OCI-LY7 (cell line): ENCODE data around the gene DNMT3A. TPM values are rescaled to one million over a fixed set of nuclear protein-coding genes. Genes with fewer than 3 reads are reported as not detected.

Experiments
- BruUV-seq: library from RNA; stranded (reverse); fragments of 400-500 nt; replicated peaks from 2 replicates; lab custom pipeline; 2021; lab: Mats Ljungman, UMichigan
- CTCF ChIA-PET: fragments of 300-600 bp; sonication (Branson Sonifier 250); formaldehyde crosslinking; loops from one replicate; lab custom pipeline; 2022; ENCODE audit warnings: antibody characterized with exemption; ENCODE audit not compliant: unreplicated experiment; lab: Charles Lee
- POLR2A ChIA-PET: fragments of 300-600 bp; sonication (Branson Sonifier 250); formaldehyde crosslinking; loops from one replicate; lab custom pipeline; 2022; ENCODE audit warnings: antibody characterized with exemption; lab: Charles Lee
- DNase-seq: peaks from one replicate; pipeline ENCODE4 v3.0.0-alpha.2; 2015; ENCODE audit warnings: low spot score
- H2AFZ ChIP-seq: fragments of 200-600 bp; sonication (generic), shearing (Covaris generic); 2 replicates; pipeline ENCODE4 v1.6.1; 2014; ENCODE audit warnings: mild to moderate bottlenecking, antibody characterized with exemption, low read length, moderate library complexity
- H3K27ac ChIP-seq: fragments of 200-600 bp; sonication (generic); 2 replicates; pipeline ENCODE4 v1.5.1; 2014; ENCODE audit warnings: mixed run types, low read depth, mild to moderate bottlenecking, moderate library complexity, low read length, inconsistent platforms; ENCODE audit not compliant: poor library complexity, severe bottlenecking
- H3K36me3 ChIP-seq: fragments of 200-600 bp; sonication (generic); 2 replicates; pipeline ENCODE4 v1.6.1; 2014; ENCODE audit warnings: mild to moderate bottlenecking, antibody characterized with exemption, low read length, moderate library complexity, mixed read lengths; ENCODE audit not compliant: insufficient read depth
- H3K4me1 ChIP-seq: fragments of 200-600 bp; sonication (generic); 2 replicates; pipeline ENCODE4 v1.5.1; 2014; ENCODE audit warnings: mild to moderate bottlenecking, low read length; ENCODE audit not compliant: insufficient read depth, poor library complexity, severe bottlenecking
- H3K4me2 ChIP-seq: fragments of 200-600 bp; sonication (generic); 2 replicates; pipeline ENCODE4 v1.6.1; 2014; ENCODE audit warnings: mild to moderate bottlenecking, low read length
- H3K4me3 ChIP-seq: fragments of 200-600 bp; sonication (generic); 2 replicates; pipeline ENCODE4 v1.5.1; 2014; ENCODE audit warnings: mild to moderate bottlenecking, low read depth, low read length; ENCODE audit not compliant: poor library complexity, severe bottlenecking
- H3K79me2 ChIP-seq: fragments of 200-600 bp; sonication (generic); 2 replicates; pipeline ENCODE4 v1.6.1; 2016; ENCODE audit warnings: low read depth, mild to moderate bottlenecking, low read length, moderate library complexity, mixed read lengths; ENCODE audit not compliant: insufficient read depth
- H3K9me2 ChIP-seq: fragments of 200-600 bp; sonication (generic); 2 replicates; pipeline ENCODE4 v1.6.1; 2016; ENCODE audit warnings: mild to moderate bottlenecking, low read length, mixed read lengths; ENCODE audit not compliant: insufficient read depth
- H3K9me3 ChIP-seq: fragments of 200-600 bp; sonication (generic); 2 replicates; pipeline ENCODE4 v1.6.1; 2014; ENCODE audit warnings: mild to moderate bottlenecking, mixed run types, low read length, mixed read lengths
- H4K20me1 ChIP-seq: fragments of 200-600 bp; sonication (generic); 2 replicates; pipeline ENCODE4 v1.6.1; 2014; ENCODE audit warnings: mild to moderate bottlenecking, antibody characterized with exemption, low read length, moderate library complexity, mixed read lengths; ENCODE audit not compliant: insufficient read depth
- EZH2phosphoT487 ChIP-seq: fragments of 200-600 bp; sonication (generic); IDR thresholded peaks from 2 replicates; pipeline ENCODE4 v1.6.1; 2018; ENCODE audit warnings: low read depth, borderline replicate concordance, mild to moderate bottlenecking, mixed run types, antibody characterized with exemption, low read length, moderate library complexity, mixed read lengths
- intact Hi-C: fragments of 100-400 bp; cut with micrococcal nuclease; formaldehyde crosslinking; loops from one replicate; pipeline ENCODE4 v1.10.0; 2022; ENCODE audit not compliant: unreplicated experiment
- total RNA-seq, 2 experiments: library from RNA; depleted of rRNA in 1 of 2; stranded (reverse); fragments of >200 nt in 1 of 2; shearing (Covaris generic) in 1 of 2; gene quantifications; 2 replicates each; pipeline ENCODE4 v1.2.3, GENCODE V29; 2014 to 2022
- TF ChIP-seq, protein P1 (sequence below): fragments of 200-600 bp; sonication (generic); conservative IDR thresholded peaks from 2 replicates; pipeline ENCODE4 v1.5.1; 2014; ENCODE audit warnings: mild to moderate bottlenecking, antibody characterized with exemption, low read length, moderate library complexity, mixed read lengths

Gene DNMT3A
- total RNA-seq, 2 experiments from 2014 or later, result 2.8 to 7.3 TPM

DNA sequence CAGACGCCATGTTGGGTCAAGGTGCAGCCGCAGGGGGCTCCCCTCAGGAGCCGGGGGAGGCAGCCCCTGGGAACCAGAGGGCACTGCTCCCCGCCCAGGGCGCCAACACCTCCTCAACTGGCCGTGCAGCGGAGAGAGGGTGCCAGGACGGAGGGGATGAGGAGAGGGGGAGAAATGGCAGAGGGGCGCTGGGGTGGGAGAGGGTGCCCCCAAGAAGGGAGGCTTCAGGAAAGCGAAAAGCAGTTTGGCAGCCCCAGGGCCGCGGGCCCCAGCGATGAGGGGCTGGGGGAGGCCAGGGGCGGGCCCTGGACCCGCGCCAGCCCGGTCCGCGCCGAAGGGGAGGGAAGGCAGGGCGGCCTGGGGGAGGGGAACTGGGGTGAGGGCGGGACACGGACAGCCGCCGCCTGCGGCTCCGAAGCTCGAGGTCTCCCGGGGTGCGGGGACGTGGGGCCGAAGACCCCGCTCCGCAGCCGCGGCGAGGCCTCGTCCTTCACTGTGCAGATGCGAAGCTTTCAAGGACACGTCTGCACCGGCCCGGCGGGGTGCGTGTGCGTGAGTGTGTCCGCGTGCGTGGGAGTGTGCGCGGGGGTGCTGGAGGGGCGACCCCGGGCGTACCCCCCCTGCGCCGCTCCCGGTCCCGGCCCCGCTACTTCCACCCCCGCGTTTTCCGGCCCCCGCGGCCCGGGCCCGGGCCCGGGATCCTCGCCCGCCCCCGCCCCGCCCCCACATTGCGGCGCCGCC lies 1.4 kb downstream of the DNMT3A start:
- DNase-seq, result no peak
- Histone ChIP-seq H3K4me2 (peak overlapping the region; percentile 39; the same call in 1 of the 2 replicates), H2AFZ (no peak overlapping the region), H3K27ac (no peak overlapping the region), H3K79me2 (no peaks in the 10 kb centered on the region), H3K9me2 (no peaks in the 10 kb centered on the region), H3K4me3 (peak overlapping the region; percentile 61), H3K4me1 (peaks cover 6% of the 10 kb centered on the region), H3K36me3 (no peaks in the 10 kb centered on the region), H3K9me3 (no peaks in the 10 kb centered on the region), H4K20me1 (no peaks in the 10 kb centered on the region)
- CTCF ChIA-PET, result no interaction called here
- POLR2A ChIA-PET, result no interaction called here
- intact Hi-C loops, result no loop called here
- TF ChIP-seq EZH2phosphoT487, result no peak
- TF ChIP-seq, protein P1, sequence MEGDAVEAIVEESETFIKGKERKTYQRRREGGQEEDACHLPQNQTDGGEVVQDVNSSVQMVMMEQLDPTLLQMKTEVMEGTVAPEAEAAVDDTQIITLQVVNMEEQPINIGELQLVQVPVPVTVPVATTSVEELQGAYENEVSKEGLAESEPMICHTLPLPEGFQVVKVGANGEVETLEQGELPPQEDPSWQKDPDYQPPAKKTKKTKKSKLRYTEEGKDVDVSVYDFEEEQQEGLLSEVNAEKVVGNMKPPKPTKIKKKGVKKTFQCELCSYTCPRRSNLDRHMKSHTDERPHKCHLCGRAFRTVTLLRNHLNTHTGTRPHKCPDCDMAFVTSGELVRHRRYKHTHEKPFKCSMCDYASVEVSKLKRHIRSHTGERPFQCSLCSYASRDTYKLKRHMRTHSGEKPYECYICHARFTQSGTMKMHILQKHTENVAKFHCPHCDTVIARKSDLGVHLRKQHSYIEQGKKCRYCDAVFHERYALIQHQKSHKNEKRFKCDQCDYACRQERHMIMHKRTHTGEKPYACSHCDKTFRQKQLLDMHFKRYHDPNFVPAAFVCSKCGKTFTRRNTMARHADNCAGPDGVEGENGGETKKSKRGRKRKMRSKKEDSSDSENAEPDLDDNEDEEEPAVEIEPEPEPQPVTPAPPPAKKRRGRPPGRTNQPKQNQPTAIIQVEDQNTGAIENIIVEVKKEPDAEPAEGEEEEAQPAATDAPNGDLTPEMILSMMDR, result no peak
- no TSS peak for BruUV-seq

DNA sequence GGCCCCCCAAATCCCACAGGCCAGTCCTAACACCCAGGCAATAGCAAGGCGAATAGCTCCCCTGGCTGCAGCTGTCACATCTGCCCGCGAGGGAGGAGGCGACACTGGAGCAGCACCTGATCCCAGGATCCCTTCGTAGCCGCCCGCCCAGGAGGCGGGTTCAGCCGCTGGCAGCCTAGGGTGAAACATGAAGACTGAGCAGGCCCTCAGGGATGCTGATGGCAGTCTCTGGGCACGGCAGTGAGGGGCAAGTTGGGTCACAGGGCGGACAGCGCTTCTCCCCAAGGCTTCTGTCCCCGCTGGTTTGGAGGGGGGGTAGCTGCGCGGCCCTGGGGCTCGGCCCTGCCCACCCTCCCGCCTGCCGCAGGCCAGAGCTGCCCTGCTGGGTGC lies 1.9 kb downstream of the DNMT3A start:
- BruUV-seq, result no TSS peak
- H4K20me1 ChIP-seq, result no peaks in the 10 kb centered on the region
- H3K27ac ChIP-seq, result no peak overlapping the region
- ChIA-PET POLR2A (no interaction called here), CTCF (no interaction called here)
- DNase-seq, result no peak
- no peaks in the 10 kb centered on the region for H3K9me2 ChIP-seq
- intact Hi-C loops, result no loop called here
- H3K4me2 ChIP-seq, result no peak overlapping the region
- no peaks in the 10 kb centered on the region for H3K36me3 ChIP-seq
- H3K4me1 ChIP-seq, result peaks cover 6% of the 10 kb centered on the region
- no peak overlapping the region for H3K4me3 ChIP-seq
- H3K9me3 ChIP-seq, result no peaks in the 10 kb centered on the region
- H2AFZ ChIP-seq, result no peak overlapping the region
- TF ChIP-seq, protein P1, result no peak
- no peak for TF ChIP-seq EZH2phosphoT487
- H3K79me2 ChIP-seq, result no peaks in the 10 kb centered on the region

DNA sequence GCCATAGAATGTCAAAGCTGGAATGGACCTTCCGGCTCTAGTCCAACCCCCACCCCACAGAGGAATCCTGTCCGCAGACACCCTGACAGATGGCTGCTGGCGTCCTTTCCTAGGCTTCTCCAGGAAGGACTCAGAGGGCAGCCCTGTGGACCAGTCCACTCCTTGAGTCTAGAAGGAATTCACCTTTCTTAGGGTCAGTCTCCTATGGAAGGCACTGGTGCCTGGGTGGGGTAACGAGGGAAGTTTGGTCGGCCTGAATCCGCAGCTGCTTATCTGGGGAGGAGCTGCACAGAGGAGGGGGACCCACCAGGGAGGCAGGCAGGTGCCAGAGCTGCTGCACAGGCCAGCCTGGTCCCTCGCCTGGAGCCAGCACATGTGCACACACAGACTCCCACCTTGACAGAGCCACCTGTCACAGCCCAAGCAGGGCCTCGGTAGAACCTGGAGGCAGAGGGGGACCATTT lies 2.5 kb downstream of the DNMT3A start:
- no peak overlapping the region for H3K4me2 ChIP-seq
- no peak overlapping the region for H2AFZ ChIP-seq
- no peak for DNase-seq
- H3K79me2 ChIP-seq, result no peaks in the 10 kb centered on the region
- CTCF ChIA-PET, result no interaction called here
- H3K4me1 ChIP-seq, result peaks cover 10% of the 10 kb centered on the region
- H3K9me2 ChIP-seq, result no peaks in the 10 kb centered on the region
- H3K36me3 ChIP-seq, result no peaks in the 10 kb centered on the region
- H3K9me3 ChIP-seq, result no peaks in the 10 kb centered on the region
- TF ChIP-seq, protein P1, result no peak
- TF ChIP-seq EZH2phosphoT487, result no peak
- POLR2A ChIA-PET, result no interaction called here
- intact Hi-C loops, result no loop called here
- no peak overlapping the region for H3K27ac ChIP-seq
- no peaks in the 10 kb centered on the region for H4K20me1 ChIP-seq
- no peak overlapping the region for H3K4me3 ChIP-seq
- BruUV-seq, result no TSS peak
